Central memory CD4-positive, alpha-beta T cell (primary cell): ENCODE data around the gene COQ2.
"Not testable (repeated sequence)": the region's sequence is repeated elsewhere in the genome, so short reads cannot be mapped to it uniquely, and the experiment has no call there.

Source experiments
- DNase-seq: peaks from one replicate; pipeline ENCODE4 v3.0.0; 2022
- total RNA-seq, 3 experiments: gene quantifications; one replicate each; lab custom pipeline; 2026; lab: John Stamatoyannopoulos, UW

Gene COQ2, protein sequence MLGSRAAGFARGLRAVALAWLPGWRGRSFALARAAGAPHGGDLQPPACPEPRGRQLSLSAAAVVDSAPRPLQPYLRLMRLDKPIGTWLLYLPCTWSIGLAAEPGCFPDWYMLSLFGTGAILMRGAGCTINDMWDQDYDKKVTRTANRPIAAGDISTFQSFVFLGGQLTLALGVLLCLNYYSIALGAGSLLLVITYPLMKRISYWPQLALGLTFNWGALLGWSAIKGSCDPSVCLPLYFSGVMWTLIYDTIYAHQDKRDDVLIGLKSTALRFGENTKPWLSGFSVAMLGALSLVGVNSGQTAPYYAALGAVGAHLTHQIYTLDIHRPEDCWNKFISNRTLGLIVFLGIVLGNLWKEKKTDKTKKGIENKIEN
- total RNA-seq = 7.5 to 16.0 (median 7.9) reads per million in 3 experiments

DNA sequence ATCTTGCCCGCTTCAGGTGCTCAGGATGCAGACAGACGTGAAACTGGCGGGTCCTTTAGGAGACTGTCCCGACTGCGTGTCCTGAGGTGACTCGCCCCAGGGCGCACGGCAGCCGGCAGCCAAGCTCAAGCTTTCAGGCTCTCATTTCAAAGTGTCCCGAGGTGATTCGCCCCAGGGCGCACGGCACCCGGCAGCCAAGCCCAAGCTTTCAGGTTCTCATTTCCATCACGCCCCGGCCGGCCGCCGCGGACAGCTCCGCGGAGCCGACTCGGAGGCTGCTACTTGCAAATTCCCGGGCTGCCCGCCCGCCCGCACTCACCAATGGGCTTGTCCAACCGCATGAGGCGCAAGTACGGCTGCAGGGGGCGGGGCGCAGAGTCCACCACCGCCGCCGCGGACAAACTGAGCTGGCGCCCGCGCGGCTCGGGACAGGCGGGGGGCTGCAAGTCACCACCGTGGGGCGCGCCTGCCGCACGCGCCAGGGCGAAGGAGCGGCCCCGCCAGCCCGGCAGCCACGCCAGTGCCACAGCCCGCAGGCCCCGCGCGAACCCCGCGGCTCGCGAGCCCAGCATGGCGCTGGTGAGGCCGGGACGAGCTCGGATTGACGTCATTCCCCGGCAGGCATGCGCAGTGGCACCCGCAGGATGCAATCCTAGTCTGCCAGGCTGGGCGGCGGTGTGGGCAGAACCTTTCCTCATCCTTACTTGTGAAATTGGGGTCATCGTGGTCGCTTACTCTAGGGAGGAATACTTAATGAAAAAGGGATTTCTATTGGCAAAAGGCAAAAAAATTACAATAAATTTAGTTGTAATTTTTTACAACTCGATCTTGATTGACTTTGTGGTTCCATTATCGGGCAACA is at the start of gene COQ2:
TSS of gene COQ2 (minus strand) at position 606 of the 862 bp plus-strand sequence. CDS start at position 572, 34 bp downstream.
- DNase-seq = peak; percentile 90

DNA sequence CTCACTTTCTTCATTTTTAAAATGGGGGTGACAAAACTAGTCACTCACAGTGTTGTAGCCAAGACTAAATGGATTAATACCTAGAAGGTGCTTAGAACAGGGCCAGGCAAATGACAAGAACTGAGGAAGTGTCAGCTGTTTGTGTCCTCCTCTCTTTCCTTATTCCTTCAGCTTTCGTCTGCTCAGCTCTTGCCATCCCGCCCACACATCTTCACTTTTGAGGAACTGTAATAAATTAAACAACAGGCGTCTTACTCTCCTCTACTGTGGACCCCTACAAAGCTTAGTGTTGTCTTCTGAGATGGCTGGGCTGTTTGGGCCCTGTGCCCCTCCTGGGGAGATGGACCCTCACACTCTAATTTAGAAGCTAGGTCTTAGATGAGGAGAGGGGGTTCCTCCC is 47.4 kb upstream of the COQ2 start:
- DNase-seq = no peak

DNA sequence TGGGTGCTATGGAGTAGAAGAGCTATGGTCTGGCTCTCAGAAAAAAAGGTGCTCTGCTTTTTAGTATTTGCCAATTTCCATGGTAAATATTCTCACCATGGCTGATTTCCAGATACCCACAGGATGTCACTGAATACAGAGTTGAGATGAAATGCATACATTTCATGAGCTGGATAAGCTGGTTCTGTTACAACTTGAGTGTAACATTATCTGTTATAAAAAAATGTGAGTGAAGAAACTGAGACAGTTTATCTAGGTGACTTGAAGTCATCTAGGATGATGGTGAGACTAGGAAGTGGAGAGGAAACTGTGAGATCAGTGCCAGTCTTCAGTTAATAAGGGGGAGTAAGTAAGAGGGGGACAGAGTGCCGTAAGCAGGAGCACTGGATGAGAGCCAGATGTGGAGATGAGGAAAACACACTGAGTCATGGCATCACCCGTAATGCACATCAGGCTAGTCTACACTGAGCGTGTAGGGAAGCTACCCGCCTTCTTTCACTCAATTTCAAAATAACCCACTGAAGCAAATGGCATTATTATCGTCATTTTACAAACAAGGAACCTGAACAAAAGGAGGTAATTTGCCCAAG is 45.0 kb upstream of the COQ2 start:
- DNase-seq = no peak

DNA sequence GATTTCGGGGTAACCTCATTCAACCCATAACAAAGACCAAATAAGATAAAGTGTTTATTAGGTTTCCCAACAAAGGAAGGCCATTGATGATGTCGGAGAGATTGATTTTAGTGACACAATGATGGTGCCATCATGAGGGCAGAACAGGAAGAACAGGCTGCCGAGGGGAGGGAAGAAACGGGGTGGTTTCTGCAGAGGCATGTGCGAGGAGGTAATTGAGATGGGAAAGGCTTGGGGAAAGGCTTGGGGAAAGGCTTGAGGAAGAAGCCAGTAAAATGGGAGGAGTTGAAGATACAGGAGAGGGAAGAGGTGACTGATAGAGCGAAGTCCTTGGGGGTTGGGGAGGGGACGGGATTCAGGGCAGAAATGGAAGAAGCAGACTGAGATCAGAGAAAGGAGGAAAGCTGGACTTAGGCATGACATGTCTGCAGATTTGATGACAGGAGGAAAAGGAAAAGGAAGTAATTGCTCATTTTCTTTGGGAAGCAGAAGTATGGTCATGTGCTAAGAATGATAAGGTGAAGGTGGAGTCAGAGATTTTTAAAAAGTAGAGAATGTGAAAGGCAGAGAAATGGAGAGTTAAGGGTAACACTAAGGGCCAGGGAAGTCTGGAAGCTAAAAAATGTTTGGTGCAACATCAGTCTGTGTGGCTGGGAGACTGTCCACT is 44.1 kb upstream of the COQ2 start:
- no peak for DNase-seq

DNA sequence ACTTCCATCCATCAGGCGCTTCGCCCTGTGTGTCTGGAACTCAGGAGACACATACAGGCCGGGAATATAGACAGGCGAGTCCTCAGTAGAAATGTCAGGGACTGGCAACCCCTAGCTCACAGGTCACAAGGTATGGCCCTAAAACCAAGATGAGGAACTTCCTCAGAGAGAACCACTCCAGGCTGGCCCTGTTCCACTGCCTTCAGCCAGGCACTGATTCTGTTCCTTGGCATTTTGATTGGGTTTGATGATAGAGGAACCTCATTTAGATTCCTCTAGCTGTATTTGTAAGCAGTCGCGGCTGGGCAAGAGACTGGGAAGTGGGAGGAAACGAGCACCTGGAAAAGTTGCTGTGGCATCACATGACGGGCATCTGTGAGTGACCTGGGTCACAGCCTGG is 41.9 kb upstream of the COQ2 start:
- no peak for DNase-seq

DNA sequence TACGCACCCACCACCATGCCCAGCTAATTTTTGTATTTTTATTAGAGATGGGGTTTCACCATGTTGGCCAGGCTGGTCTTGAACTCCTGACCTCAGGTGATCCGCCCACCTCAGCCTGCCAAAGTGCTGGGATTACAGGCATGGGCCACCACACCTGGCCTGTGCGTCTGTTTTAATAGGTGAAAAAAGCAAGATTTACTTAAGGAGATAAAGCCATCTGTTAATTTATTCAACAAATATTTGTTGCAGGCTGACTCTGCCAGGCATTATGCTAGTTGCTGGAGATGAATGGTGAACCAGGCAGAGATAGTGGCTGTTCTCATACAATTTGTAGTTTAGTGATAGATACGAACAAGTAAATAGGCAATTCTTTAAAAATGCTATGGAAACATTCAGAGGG is 40.7 kb upstream of the COQ2 start:
- DNase-seq = not testable (repeated sequence)

DNA sequence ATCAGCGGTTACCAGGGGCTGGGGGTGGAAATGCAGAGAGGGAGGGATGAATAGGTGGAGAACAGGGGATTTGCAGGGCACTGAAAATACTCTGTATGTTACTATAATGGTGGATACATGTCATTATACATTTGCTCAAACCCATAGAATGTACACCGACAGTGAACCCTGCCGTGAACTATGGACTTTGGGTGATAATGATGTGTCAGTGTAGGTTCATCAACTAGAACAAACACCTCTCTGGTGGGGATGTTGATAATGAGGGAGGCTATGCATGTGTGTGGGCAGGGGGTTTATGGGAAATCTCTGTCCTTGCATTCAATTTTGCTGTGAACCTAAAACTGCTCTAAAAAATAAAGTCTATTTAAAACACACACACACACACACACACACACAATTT is 38.5 kb upstream of the COQ2 start:
- DNase-seq = no peak

DNA sequence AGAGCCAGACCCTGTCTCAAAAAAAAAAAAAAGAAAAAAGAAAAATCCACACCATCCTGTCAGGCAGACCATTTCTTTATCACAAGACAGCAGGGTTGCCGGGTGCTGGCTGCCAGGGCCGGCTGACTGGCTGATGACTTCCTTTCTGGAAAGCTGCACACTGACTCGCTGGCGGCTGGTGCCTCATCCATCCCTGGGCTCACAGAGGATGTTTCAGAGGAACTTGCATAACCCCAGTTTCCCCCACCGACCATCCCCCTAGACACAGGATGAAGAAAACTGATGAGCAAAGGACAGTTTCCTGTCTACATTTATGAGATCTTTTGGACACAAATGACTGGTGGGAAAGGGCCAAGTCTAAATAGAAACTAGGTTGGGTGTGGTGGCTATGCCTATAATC is 36.0 kb upstream of the COQ2 start:
- no peak for DNase-seq

DNA sequence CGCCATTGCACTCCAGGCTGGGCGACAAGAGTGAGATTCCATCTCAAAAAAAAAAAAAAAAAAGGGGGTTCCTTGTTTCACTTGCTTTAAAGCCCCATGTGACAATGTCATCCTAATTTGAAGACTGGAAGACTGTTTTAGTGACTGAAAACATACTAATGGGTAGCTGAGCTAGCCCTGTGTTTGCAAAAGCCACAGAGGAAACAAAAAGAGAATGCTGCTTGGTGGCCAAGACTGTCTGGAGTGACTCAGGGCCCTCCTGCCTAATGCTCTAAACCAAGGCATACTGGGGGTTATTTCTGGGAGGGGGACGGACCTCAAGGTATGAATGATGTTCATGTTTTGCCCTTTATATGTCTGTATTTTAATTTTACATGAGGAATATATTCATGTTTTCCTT is 34.1 kb upstream of the COQ2 start:
- no peak for DNase-seq

DNA sequence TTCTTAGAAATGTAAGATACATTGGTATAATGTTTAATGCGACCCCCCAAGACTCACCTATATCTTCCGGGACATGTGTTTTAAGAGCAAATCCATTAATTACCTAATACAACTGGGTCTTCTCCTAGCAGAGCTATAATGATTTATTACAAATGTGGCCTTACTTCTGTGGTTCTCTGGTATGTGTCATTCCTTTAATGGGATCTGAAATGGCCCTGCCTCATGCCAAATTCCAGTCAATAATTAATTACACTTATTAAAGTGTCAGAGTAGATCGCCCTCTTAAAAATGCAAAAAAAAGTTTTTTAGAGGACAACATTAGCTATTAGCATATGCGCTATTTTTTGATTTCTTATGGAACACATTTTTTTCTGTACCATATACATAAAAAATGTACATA is 33.1 kb upstream of the COQ2 start:
- no peak for DNase-seq

DNA sequence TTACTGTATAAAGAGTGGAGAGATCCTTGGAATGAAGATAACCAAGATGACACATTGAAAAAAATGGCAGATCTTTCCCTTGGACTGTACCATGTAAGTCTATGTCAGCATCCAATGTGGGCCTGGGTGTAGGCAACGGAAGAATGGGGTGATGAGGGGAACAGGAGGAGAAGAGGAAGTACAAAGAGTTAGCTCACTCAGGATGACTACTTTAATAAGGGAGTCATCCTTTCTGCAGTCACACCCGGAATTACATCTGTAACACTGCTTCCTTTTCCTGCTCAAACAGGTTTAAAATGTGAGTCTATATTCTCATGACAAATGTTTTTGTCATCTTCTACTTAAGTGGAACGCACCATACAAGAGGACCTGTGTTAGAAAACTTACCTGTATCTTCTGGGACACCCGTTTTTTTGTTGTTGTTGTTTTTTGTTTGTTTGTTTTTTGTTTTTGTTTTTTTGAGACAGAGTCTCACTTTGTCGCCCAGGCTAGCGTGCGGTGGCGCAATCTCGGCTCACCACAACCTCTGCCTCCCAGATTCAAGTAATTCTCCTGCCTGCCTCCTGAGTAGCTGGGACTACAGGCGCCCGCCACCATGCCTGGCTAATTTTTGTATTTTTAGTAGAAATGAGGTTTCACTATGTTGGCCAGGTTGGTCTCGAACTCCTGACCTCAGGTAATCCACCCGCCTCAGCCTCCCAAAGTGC is 32.0 kb upstream of the COQ2 start:
- DNase-seq = no peak

DNA sequence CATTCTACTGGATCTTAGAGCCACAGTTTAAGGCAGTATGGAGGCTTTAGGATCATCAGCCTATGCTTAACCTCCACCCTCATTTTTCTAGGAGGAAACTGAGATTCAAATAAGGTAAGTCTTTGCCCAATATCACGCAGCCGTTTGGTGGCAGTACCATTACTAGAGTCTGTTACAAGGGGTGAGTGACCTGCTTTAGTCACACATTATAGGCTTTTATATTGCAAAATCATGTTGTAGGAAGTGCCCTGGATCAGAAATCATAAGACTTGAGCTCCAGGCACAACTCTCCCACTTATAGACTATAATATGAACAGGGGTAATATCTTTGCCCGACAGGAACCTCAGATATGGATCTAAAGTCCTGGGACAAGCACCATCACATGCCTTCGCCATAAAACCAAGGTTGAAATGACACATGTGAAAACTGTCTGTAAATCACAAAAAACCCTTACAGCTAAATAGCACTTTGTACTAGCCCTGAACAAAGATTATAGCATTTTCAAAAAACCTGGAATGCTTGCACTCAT is 30.8 kb upstream of the COQ2 start:
- DNase-seq = no peak

DNA sequence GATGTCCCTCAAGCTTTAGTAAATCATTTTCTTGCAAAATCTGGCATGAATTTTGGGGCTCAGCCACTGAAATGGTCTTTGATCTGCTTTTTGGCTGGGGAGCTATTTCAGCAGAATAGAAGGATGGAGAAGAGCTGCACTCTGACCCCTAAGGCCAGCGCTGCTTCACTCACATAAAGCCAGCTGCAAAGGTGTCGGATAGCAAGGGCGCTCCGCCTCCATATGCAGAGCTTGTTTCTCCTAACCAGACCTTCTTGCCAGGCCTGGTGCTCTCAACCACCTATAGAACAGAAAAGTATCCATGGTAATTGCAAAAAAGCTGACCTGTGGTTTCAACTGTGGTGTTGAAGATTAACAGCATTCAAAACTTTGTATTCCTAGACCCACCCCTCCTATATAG is 24.1 kb upstream of the COQ2 start:
- no peak for DNase-seq

DNA sequence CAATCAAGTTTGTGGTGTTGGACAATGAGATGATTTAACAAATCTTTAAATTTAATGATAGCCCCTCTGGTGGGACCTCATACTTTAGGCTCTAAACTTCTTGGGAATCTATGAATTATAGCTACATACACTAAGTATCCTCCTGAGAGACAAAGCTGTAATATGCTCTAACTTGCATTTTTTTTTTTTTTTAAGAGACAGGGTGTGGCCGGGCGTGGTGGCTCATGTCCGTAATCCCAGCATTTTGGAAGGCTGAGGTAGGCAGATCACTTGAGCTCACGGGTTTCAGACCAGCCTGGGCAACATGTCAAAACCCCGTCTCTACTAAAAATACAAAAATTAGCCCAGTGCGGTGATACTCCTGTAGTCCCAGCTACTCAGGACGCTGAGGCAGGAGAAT is 23.3 kb upstream of the COQ2 start:
- no peak for DNase-seq

DNA sequence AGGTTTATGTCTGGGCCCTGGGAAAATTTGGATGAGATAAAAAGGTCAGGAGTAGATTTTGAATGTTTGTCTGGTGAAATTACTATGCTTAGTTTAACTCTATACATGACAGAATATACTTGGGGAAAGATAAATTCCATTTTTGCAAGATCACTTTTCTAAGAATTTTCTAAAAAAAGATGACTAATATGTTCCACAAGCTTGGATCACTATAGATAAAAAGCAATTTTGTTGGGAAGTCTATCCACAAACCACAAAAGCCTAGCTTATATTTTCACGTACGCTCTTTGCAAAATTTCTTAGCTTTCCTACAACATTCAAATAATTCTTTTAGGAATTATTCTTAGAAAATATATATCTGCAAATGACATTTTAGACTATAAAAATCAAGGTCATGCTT is 20.6 kb upstream of the COQ2 start:
- no peak for DNase-seq

DNA sequence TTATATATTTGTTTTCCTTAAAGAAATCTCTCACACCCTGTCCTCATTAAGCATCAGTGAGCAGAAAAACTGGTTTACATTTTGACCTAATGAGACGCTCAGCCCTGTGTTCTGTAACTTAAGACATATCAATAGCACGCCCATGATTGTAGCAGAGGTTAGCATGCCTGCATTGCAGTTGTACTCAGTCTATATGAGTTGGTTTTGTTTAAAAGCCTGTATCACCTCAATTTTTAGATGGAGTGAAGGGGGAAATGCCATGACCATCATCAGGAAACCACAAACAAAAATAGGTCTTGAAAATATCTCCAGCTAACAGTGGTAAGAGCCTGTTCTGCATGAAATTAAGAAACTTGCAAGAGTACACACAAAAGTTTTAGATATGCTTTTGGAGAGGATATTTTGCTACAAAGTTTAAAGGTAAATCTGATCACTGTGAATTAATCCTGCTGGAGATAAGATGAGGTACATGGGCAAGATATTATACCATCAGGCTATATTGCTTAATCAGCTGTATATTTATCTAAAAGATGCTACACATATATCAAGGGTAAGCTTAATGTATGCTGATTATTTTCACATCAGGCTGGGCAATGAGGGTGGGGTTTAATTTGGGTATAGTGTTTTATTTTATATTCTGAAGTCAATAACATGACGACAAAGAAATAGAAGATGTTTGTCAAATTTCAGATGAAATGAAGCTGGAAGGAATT is 13.1 kb upstream of the COQ2 start:
- DNase-seq = peak; percentile 3

DNA sequence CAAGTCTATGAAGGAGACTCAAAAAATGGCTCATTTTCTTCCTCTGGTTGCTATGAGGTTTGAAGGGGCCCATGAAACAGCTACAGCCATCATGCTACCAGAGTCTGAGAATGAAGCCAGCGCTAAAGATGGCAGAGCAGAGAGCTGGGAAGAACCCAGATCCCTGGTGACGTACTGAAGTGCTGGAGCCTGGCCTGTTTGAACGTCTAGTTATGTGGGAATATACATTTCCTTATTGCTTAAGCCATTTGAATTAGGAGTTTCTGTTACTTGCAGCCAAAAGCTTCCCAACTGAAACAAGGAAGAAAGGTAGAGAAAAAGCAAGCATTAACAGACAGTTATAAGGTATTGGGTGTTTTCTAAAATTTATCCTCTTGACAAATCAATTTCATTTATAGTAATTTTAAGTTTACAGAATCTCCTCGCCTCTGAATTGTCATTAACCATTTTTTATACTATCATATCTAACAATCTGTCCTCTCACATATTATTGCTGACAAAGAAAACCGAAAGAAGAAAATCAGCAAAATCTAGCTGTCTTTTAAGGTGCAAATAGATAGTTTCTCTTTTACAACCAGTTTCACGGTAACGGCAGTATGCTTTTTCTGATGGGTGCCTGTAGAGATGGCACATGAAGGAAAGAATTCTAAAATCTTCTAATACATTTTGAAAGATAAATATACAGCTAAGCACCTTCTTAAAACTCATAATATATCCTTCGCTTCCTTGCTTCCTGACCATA is 8.9 kb upstream of the COQ2 start:
- DNase-seq = no peak

DNA sequence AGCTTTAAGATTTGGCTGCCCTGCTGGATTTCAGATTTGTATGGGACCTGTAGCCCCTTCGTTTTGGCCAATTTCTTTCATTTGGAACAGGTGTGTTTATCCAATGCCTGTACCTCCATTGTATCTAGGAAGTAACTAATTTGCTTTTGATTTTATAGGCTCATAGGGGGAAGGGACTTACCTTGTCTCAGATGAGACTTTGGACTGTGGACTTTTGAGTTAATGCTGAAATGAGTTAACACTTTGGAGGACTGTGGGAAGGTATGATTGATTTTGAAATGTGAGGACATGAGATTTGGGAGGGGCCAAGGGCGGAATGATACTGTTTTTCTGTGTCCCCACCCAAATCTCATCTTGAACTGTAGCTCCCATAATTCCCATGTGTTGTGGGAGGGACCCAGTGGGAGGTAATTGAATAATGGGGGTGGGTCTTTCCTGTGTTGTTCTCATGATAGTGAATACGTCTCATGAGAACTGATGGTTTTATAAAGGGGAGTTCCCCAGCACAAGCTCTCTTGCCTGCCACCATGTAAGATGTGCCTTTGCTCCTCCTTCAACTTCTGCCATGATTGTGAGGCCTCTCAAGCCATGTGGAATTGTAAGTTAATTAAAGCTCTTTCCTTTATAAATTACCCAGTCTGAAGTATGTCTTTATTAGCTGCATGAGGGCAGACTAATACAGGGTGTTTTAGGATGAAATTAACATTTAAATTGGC is 5.6 kb upstream of the COQ2 start:
- not testable (repeated sequence) for DNase-seq

DNA sequence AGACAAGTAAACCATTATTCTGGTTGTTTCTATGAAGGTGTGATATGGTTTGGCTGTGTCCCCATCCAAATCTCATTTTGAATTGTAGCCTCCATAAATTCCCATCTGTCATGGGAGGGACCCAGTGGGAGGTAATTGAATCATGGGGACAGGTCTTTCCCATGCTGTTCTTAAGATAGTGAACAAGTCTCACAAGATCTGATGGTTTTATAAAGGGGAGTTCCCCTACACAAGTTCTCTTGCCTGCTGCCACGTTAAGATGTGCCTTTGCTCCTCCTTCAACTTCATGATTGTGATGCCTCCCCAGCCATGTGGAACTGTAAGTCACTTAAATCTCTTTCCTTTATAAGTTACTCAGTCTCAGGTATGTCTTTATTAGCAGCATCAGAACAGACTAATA is 3.8 kb upstream of the COQ2 start:
- DNase-seq = not testable (repeated sequence)

DNA sequence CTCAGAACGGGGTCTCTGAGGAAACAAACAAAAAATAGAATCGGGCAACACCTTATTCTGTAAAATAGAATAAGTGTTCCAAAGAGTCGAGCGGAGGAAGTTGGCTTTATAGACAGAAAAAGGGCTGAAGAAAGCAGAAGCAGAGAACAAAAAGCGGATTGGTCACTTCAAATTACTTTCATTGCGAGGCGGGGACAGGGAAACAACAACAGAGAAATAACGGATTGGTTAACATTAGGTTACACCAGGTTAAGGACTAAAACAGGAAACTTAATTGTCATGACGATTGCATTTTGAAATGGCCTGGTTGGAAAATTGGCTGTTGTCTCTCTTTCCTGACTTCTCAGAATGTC is 433 bp upstream of the COQ2 start:
- peak; percentile 41 for DNase-seq
